Natural killer cell treated with Interleukin-12 subunit alpha and Interleukin-12 subunit beta and Interleukin-15 and Interleukin-18, amount 100 ng/mL, for 72 hours (primary cell): ENCODE measurements around the gene BHLHE41. TPM values are rescaled to one million over a fixed set of nuclear protein-coding genes. Genes with fewer than 3 reads are reported as not detected.

Experiments
- total RNA-seq, 2 donors: library from RNA; stranded (reverse); gene quantifications; one replicate each; pipeline ENCODE4 v1.2.3, GENCODE V29; 2022

Gene BHLHE41
- total RNA-seq, 2 donors from 2014 or later = not detected

Other genes starting within 250 kb of the BHLHE41 start
- 1 to 10 TPM; 3.5 to 5.7 TPM for gene RASSF8, start 166.4 kb downstream of the BHLHE41 start, total RNA-seq
- 1 to 10 TPM in 1 of 2 donors, not detected in 1; 1.3 TPM for gene SSPN, start 70.5 kb upstream of the BHLHE41 start, total RNA-seq